ENCODE data around the gene SLC1A2. TPM values are rescaled to one million over a fixed set of nuclear protein-coding genes. Genes with fewer than 3 reads are reported as not detected.

Gene SLC1A2
- total and polyA plus RNA-seq, 2 of the 4 experiments (the other 2 are of a cell fraction), result 0.15 to 0.54 TPM

- TF ChIP-seq RCOR1 (IDR thresholded peaks at IDR 0.05; ENCODE audit: insufficient replicate concordance, low read length), result no peak
Observed at GRCh38 chr11:35214226-35214770, 205.1 kb downstream of the SLC1A2 start (continued).

GRCh38 chr11:35211952-35212351, 207.4 kb downstream of the SLC1A2 start:
- no peak overlapping the region for H3K18ac ChIP-seq (ENCODE audit: low read depth, low read length)
- H2BK15ac ChIP-seq (ENCODE audit: low read depth, low read length), result no peak overlapping the region
- H3K27me3 ChIP-seq (ENCODE audit: control insufficient read depth, insufficient read depth, low read length), result no peaks in the 10 kb centered on the region
- DNase-seq (no peak), ATAC-seq (ENCODE audit: low read depth) (no peak)
- dilution Hi-C loops (cut with HindIII; ENCODE audit: low sequenced_read_pairs, unreplicated experiment), result no loop called here
- H3K23ac ChIP-seq (ENCODE audit: low read depth, low read length), result no peak overlapping the region
- H3K79me1 ChIP-seq (ENCODE audit: low read depth in 1 of 2, low read length in 2 of 2), result peaks cover 36 to 62% of the 10 kb centered on the region in 2 experiments
- in situ Hi-C loops (cut with MboI; ENCODE audit: low sequenced_read_pairs), result no loop called here
- H4K20me1 ChIP-seq (ENCODE audit: insufficient read depth, low read length), result peaks cover 14% of the 10 kb centered on the region; the same call in 1 of the 2 replicates
- no peak overlapping the region for H2AK5ac ChIP-seq (ENCODE audit: low read depth, low read length)
- 0 out of 2 replicates have a peak overlapping the region, but pooled peaks have one; percentile 98 for H3K27ac ChIP-seq (ENCODE audit: insufficient read depth, low read length)
- H3K9ac ChIP-seq (ENCODE audit: low read depth, low read length), result no peak overlapping the region
- peaks cover 12% of the 10 kb centered on the region for H3K9me1 ChIP-seq (ENCODE audit: insufficient read depth, low read length)
- no peak overlapping the region for H3K14ac ChIP-seq (replicated peaks; ENCODE audit: low read depth, low read length)
- TF ChIP-seq MAZ (IDR thresholded peaks at IDR 0.05; ENCODE audit: borderline replicate concordance, low read depth, low read length) (no peak), RFX5 (IDR thresholded peaks at IDR 0.05; ENCODE audit: low read depth, low read length) (no peak), MAFK (IDR thresholded peaks at IDR 0.05; ENCODE audit: low read depth, low read length) (no peak), SMC3 (IDR thresholded peaks at IDR 0.05; ENCODE audit: low read depth, low read length) (no peak), CEBPB (IDR thresholded peaks at IDR 0.05; ENCODE audit: low read depth, low read length) (no peak), ELK1 (IDR thresholded peaks at IDR 0.05; ENCODE audit: borderline replicate concordance, low read depth, low read length) (no peak), RCOR1 (IDR thresholded peaks at IDR 0.05; ENCODE audit: insufficient replicate concordance, low read length) (no peak), NFE2L2 (IDR thresholded peaks at IDR 0.05; ENCODE audit: low read depth, low read length) (no peak), FOS (IDR thresholded peaks at IDR 0.05; ENCODE audit: low read depth, low read length) (no peak), USF2 (IDR thresholded peaks at IDR 0.05; ENCODE audit: low read depth, low read length) (no peak), MXI1 (IDR thresholded peaks at IDR 0.05; ENCODE audit: borderline replicate concordance, low read depth, low read length) (no peak), CHD1 (IDR thresholded peaks at IDR 0.05; ENCODE audit: low read depth, low read length) (no peak), RAD21 (IDR thresholded peaks at IDR 0.05; ENCODE audit: low read length) (no peak), BHLHE40 (IDR thresholded peaks at IDR 0.05; ENCODE audit: low read depth, low read length) (no peak), POLR2A (IDR thresholded peaks at IDR 0.05; ENCODE audit: low read depth, low read length) (no peak)
- ChIA-PET CTCF (no interaction called here), POLR2A (ENCODE audit: unreplicated experiment) (no interaction called here)
- H4K91ac ChIP-seq (ENCODE audit: insufficient read depth, low read depth, low read length), result no peak overlapping the region
- no peak overlapping the region for H2BK20ac ChIP-seq (ENCODE audit: low read depth, low read length)
- H3K9me3 ChIP-seq (ENCODE audit: control insufficient read depth, insufficient read depth, low read length), result peaks cover 6% of the 10 kb centered on the region; the same call in 1 of the 2 replicates
- H2AK9ac ChIP-seq (replicated peaks; ENCODE audit: low read depth, low read length, poor library complexity), result no peak overlapping the region
- H3K4ac ChIP-seq (ENCODE audit: low read depth, low read length), result no peak overlapping the region
- no CpG with 5 or more reads among the region's 3 CpGs for WGBS, 2 experiments (ENCODE audit: extremely low coverage in 2 of 2, insufficient read length in 1 of 2)
- intact Hi-C loops (cut with micrococcal nuclease), result loop anchor here (5.0 kb wide), 1 partner anchor 285 kb away; no protein-coding TSS in a partner anchor
- no peak overlapping the region for H3K4me2 ChIP-seq (ENCODE audit: low read depth, low read length)
- H2BK120ac ChIP-seq (ENCODE audit: low read depth, low read length), result no peak overlapping the region
- no peak overlapping the region for H2AFZ ChIP-seq (replicated peaks; ENCODE audit: low read length, poor library complexity)
- H3K36me3 ChIP-seq (ENCODE audit: control insufficient read depth, insufficient read depth, low read length), result peaks cover 46% of the 10 kb centered on the region
- H4K5ac ChIP-seq (ENCODE audit: low read depth, low read length), result no peak overlapping the region
- peaks cover 28% of the 10 kb centered on the region for H3K4me1 ChIP-seq (ENCODE audit: control insufficient read depth, insufficient read depth, low read length)
- no peak overlapping the region; a peak in 1 of 4 replicates for H4K8ac ChIP-seq (ENCODE audit: low read depth in 2 of 2, low read length in 2 of 2)
- H3K4me3 ChIP-seq (ENCODE audit: insufficient read depth, low read depth, low read length), result no peak overlapping the region
- no peak overlapping the region for H3K56ac ChIP-seq (ENCODE audit: extremely low read depth, insufficient read depth, low read length)
- BruUV-seq (replicated peaks), result no TSS peak
- peak overlapping the region; percentile 95 for H2BK5ac ChIP-seq (ENCODE audit: low read depth, low read length, poor library complexity, severe bottlenecking)

Data from IMR-90 (cell line).